ENCODE measurements around the gene CAMSAP2. TPM values are rescaled to one million over a fixed set of nuclear protein-coding genes. Genes with fewer than 3 reads are reported as not detected.

CAMSAP2 gene
- total RNA-seq, 1 donor from 2014 or later, result 43.9 TPM

DNA sequence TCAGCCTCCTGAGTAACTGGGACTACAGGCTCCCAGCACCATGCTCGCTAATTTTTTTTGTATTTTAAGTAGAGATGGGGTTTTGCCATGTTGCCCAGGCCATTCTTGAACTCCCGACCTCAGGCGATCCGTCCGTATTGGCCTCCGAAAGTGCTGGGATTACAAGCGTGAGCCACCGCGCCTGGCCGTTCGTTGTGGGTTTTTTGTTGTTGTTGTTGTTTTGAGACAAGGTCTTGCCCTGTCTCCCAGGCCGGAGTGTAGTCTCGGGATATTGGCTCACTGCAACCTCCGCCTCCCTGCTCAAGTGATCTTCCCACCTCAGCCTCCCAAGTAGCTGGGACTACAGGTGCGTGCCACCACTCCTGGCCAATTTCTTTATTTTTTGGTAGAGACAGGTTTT lies 151.3 kb downstream of the CAMSAP2 start:
- peaks cover 26% of the 10 kb centered on the region for H4K20me1 ChIP-seq (ENCODE audit: low read depth)
- no peak overlapping the region for H3K27ac ChIP-seq
- H3K36me3 ChIP-seq, result no peaks in the 10 kb centered on the region
- peaks cover 45% of the 10 kb centered on the region for H3K4me1 ChIP-seq
- peak overlapping the region; percentile 98 for H3K4me3 Mint-ChIP-seq
- H2AFZ ChIP-seq (replicated peaks), result no peak overlapping the region
- no peaks in the 10 kb centered on the region for H3K27me3 ChIP-seq
- H3K4me2 ChIP-seq, result no peak overlapping the region
- no peaks in the 10 kb centered on the region for H3K9me3 ChIP-seq (ENCODE audit: low read depth)
- peaks cover 54% of the 10 kb centered on the region for H3K4me1 Mint-ChIP-seq
- peaks cover 32% of the 10 kb centered on the region for H3K79me2 ChIP-seq (ENCODE audit: low read depth)
- peaks cover 41% of the 10 kb centered on the region for H3F3A ChIP-seq (ENCODE audit: low read depth)
- TF ChIP-seq CTCF (IDR thresholded peaks at IDR 0.05), result no peak
- no peak for TF ChIP-seq EZH2 (IDR thresholded peaks at IDR 0.05)
- no peak for TF ChIP-seq EZH2phosphoT487 (IDR thresholded peaks at IDR 0.05)
- H3K9ac ChIP-seq, result no peak overlapping the region
- DNase-seq (ENCODE audit: low spot score), result no peak
- H3K27me3 Mint-ChIP-seq (ENCODE audit: insufficient read depth, low read depth), result peaks cover 6% of the 10 kb centered on the region
- peak overlapping the region; percentile 72 for H3K27ac Mint-ChIP-seq
- no peaks in the 10 kb centered on the region for H3K9me3 Mint-ChIP-seq
- H3K36me3 Mint-ChIP-seq, result peaks cover 4% of the 10 kb centered on the region
- no peak overlapping the region for H3K4me3 ChIP-seq

DNA sequence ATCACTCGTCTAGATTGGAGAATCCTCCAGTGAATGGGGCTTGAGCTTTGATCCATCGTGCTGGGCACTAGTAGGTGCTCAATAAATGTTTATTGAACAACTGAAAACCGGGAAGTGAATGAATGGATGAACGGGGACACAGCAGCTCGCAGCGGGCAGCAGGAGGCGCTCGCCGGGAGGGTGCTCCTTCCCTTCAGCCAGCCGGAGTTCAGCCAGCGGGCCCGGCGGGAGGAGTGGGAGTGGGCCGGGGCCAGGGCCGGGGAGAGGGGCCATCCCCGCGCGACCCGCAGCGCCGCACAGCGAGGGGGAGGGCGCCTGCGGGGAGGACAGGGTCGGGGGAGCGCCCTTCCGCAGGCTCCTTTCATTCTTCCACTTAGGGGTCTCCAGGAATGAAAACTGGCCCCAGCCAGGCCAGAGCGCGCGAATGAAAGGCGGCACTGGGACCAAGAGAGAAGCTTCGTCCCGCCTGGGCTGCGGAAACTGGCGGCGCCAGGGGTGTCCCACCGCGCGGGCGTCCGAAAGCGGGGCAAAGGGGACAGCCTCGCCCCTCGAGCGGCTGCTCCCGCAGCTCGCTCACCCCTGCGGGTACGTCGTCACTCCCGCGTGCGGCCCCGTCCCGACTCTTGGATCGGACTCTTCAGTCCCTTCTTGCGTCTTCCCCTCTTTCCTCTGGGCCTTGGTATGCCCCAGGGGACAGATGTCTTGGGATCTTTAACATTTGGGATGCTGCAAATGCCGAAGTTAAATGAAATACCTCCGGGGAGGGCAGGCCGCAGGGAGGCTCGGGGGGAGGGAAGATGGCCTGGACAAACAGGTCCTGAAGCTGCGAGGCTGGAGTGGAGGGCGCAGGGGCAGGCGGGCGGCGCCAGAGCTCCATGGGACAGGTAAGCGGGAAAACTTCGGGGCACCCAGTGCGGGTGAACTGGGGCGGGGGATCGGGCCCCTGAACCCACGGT lies 152.4 kb downstream of the CAMSAP2 start:
- H3F3A ChIP-seq (ENCODE audit: low read depth), result peaks cover 41% of the 10 kb centered on the region
- Mint-ChIP-seq H3K36me3 (peaks cover 4% of the 10 kb centered on the region), H3K4me3 (peak overlapping the region; percentile 98), H3K27me3 (ENCODE audit: insufficient read depth, low read depth) (peaks cover 4% of the 10 kb centered on the region), H3K9me3 (no peaks in the 10 kb centered on the region), H3K27ac (peak overlapping the region; percentile 99), H3K4me1 (peaks cover 61% of the 10 kb centered on the region)
- H3K27me3 ChIP-seq, result no peaks in the 10 kb centered on the region
- peak; percentile 91 for DNase-seq (ENCODE audit: low spot score)
- H3K79me2 ChIP-seq (ENCODE audit: low read depth), result peaks cover 43% of the 10 kb centered on the region
- peak overlapping the region; percentile 89 for H3K4me2 ChIP-seq
- H3K27ac ChIP-seq, result peak overlapping the region; percentile 100
- peak overlapping the region; percentile 96 for H3K9ac ChIP-seq
- H3K4me3 ChIP-seq, result peak overlapping the region; percentile 67
- TF ChIP-seq EZH2 (IDR thresholded peaks at IDR 0.05) (no peak), CTCF (IDR thresholded peaks at IDR 0.05) (peak; percentile 76), EZH2phosphoT487 (IDR thresholded peaks at IDR 0.05) (no peak)
- peaks cover 37% of the 10 kb centered on the region for H4K20me1 ChIP-seq (ENCODE audit: low read depth)
- H3K9me3 ChIP-seq (ENCODE audit: low read depth), result no peaks in the 10 kb centered on the region
- H2AFZ ChIP-seq (replicated peaks), result peak overlapping the region; percentile 63
- no peaks in the 10 kb centered on the region for H3K36me3 ChIP-seq
- peaks cover 56% of the 10 kb centered on the region for H3K4me1 ChIP-seq

GRCh38 chr1:200891774-200892157 lies 153.1 kb downstream of the CAMSAP2 start:
- Mint-ChIP-seq H3K27me3 (ENCODE audit: insufficient read depth, low read depth) (peaks cover 7% of the 10 kb centered on the region), H3K4me1 (peaks cover 63% of the 10 kb centered on the region), H3K27ac (peak overlapping the region; percentile 99), H3K36me3 (peaks cover 8% of the 10 kb centered on the region), H3K9me3 (no peaks in the 10 kb centered on the region), H3K4me3 (peak overlapping the region; percentile 98)
- Histone ChIP-seq H3K36me3 (no peaks in the 10 kb centered on the region), H3K4me3 (peak overlapping the region; percentile 67), H3K9me3 (ENCODE audit: low read depth) (no peaks in the 10 kb centered on the region), H3K79me2 (ENCODE audit: low read depth) (peaks cover 50% of the 10 kb centered on the region), H3K27ac (peak overlapping the region; percentile 100), H3K27me3 (no peaks in the 10 kb centered on the region), H3K4me1 (peaks cover 61% of the 10 kb centered on the region), H2AFZ (replicated peaks) (peak overlapping the region; percentile 63), H3F3A (ENCODE audit: low read depth) (peaks cover 38% of the 10 kb centered on the region), H3K4me2 (peak overlapping the region; percentile 89), H3K9ac (peak overlapping the region; percentile 96), H4K20me1 (ENCODE audit: low read depth) (peaks cover 44% of the 10 kb centered on the region)
- no peak for TF ChIP-seq EZH2 (IDR thresholded peaks at IDR 0.05)
- TF ChIP-seq EZH2phosphoT487 (IDR thresholded peaks at IDR 0.05), result no peak
- TF ChIP-seq CTCF (IDR thresholded peaks at IDR 0.05), result no peak
- peak; percentile 93 for DNase-seq (ENCODE audit: low spot score)

All from neural progenitor cell (in vitro differentiated cells).